GM08714 (cell line): ENCODE results near the gene SYNDIG1.

Source experiments
- H3K4me3 ChIP-seq: fragments of 200-500 bp; sonication (Bioruptor generic); 2 replicates; pipeline ENCODE4 v1.5.1; 2014; ENCODE audit warnings: mild to moderate bottlenecking, low read length, inconsistent platforms
- ZNF274 ChIP-seq: IDR thresholded peaks from 2 replicates; pipeline ENCODE4 v1.6.1; 2012; ENCODE audit warnings: mild to moderate bottlenecking, low read depth, low read length

SYNDIG1 gene

GRCh38 chr20:24670981-24671380 is 201.6 kb downstream of the SYNDIG1 start:
- no peak overlapping the region for H3K4me3 ChIP-seq
- TF ChIP-seq ZNF274 = no peak

GRCh38 chr20:24672181-24672880 is 202.9 kb downstream of the SYNDIG1 start:
- no peak for TF ChIP-seq ZNF274
- no peak overlapping the region for H3K4me3 ChIP-seq

GRCh38 chr20:24672886-24673677 is 203.7 kb downstream of the SYNDIG1 start:
- H3K4me3 ChIP-seq = no peak overlapping the region
- no peak for TF ChIP-seq ZNF274

GRCh38 chr20:24673678-24674570 is 204.5 kb downstream of the SYNDIG1 start:
- H3K4me3 ChIP-seq = no peak overlapping the region

GRCh38 chr20:24674921-24675605 is 205.6 kb downstream of the SYNDIG1 start:
- no peak for TF ChIP-seq ZNF274
- no peak overlapping the region for H3K4me3 ChIP-seq

More at GRCh38 chr20:24673678-24674570, 204.5 kb downstream of the SYNDIG1 start:
- no peak for TF ChIP-seq ZNF274

DNA sequence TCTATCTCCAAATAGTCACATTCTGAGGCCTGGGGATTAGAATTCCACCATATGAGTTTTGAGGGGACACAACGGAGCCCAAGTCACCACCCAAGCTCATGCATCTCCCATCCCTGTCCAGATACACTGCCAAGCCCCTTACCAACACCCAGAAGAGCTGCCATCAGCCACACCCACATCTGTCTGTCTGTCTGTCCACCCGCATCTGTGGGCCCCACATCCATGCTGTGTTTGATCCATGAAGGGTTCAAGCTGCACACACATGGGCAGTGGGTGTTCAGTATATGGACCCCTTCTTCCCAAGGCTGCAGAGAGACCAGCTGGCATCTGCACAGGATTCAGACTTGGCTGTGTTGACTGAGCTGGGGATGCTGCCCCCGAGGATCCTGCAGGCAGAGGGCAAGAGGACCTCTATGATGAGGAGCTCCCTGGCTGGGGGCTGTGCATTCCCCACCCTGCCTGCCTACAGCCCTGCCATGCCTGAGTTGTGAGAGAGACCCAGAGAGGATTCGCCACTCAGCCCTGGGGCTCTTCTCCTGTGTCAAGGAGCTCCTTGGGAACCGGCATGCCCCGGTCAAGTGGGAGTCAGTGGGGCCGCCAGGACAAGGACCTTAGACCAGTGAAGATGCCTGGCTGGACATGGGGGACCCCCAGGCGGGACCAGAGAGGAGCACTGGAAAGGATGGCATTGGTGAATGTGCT is 206.4 kb downstream of the SYNDIG1 start:
- TF ChIP-seq ZNF274 = no peak
- no peak overlapping the region for H3K4me3 ChIP-seq

DNA sequence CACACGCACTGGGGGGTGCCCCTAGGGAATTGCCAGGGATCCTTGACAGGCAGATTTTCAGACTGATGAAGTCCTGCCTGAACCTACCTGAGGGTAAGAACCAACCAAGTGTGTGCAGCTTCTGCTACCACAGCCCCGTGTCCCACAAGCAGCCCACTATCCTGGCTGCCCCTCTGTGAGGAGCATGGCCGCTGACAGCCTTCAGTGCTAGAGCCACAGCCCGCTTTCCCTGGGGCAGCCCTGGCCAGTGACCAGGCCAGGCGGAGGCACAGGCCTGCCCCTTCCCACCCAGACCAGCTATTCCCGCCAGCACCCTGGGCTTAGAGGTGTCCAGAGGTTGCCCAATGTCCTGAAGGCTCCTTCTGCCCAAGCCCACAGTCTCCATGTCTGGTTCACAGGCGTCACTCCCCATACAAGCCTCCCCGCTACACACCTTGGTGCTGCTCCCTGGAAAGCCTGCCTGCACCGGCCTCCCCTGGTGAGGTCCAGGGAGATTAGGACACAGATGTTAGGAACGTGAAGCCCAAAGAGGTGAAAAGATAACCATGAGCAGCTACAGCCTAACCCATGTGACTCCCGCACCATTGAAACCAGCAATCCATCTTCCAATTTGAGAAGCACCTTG is 207.0 kb downstream of the SYNDIG1 start:
- no peak for TF ChIP-seq ZNF274
- H3K4me3 ChIP-seq = no peak overlapping the region

- no peak overlapping the region for H3K4me3 ChIP-seq
- TF ChIP-seq ZNF274 = no peak
These were observed 207.5 kb downstream of the SYNDIG1 start for GRCh38 chr20:24676978-24677370.

DNA sequence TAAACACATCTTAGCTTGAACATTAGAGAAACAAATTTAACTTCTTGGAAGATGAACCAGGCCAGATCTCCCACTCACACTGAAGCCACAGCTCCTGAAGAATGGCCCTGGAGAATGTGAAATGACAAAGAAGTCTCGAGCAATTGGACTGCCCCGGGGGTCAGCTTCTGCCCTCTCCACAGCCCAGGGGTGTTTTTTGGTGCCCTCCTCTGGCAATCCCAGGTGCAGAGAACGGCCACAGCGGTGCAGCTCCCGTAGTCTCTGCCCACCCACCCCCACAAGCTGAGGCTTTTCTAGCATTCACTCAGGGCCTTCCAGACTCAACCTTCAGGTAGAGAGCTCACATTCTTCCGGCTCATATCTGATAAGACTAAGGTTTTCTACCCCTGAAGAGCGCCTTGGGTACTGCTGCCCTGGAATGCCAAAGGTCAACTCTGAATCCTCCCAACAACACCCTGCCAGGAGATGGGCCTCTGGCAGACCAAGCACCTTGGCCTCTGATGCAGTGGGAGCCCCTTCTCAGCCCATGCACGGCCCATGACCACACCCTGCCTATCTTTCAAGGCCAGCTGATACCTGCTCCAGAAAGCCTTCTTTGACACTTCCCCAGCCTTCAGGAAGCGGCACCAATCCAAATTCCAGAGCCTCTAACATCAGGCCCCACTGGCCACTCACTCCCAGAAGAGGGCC is 208.3 kb downstream of the SYNDIG1 start:
- no peak overlapping the region for H3K4me3 ChIP-seq
- TF ChIP-seq ZNF274 = no peak

- TF ChIP-seq ZNF274 = no peak
- no peak overlapping the region for H3K4me3 ChIP-seq
These were observed 209.1 kb downstream of the SYNDIG1 start for GRCh38 chr20:24678351-24679106.

- no peak for TF ChIP-seq ZNF274
- H3K4me3 ChIP-seq = no peak overlapping the region
These were observed 210.1 kb downstream of the SYNDIG1 start for GRCh38 chr20:24679448-24680047.
